Progenitor cell of endocrine pancreas (in vitro differentiated cells): ENCODE data around the gene TMTC1. TPM values are rescaled to one million over a fixed set of nuclear protein-coding genes. Genes with fewer than 3 reads are reported as not detected.

Experiments
- DNase-seq: peaks from one replicate; pipeline ENCODE4 v3.0.0; 2021; ENCODE audit warnings: low spot score; ENCODE audit not compliant: unreplicated experiment
- H3K27ac Mint-ChIP-seq: 2 replicates; pipeline ENCODE4 v1.8.0; 2021; ENCODE audit warnings: mild to moderate bottlenecking, moderate library complexity, mixed read lengths
- H3K27me3 Mint-ChIP-seq: 2 replicates; pipeline ENCODE4 v1.8.0; 2021; ENCODE audit warnings: mixed read lengths
- H3K36me3 Mint-ChIP-seq: 2 replicates; pipeline ENCODE4 v1.8.0; 2022; ENCODE audit warnings: mixed read lengths; ENCODE audit not compliant: insufficient read depth
- H3K4me1 Mint-ChIP-seq: 2 replicates; pipeline ENCODE4 v1.8.0; 2021; ENCODE audit warnings: low read depth, mixed read lengths
- H3K4me3 Mint-ChIP-seq: 2 replicates; pipeline ENCODE4 v1.8.0; 2021; ENCODE audit warnings: low read depth, mild to moderate bottlenecking, moderate library complexity, mixed read lengths
- H3K9me3 Mint-ChIP-seq: 2 replicates; pipeline ENCODE4 v1.8.0; 2021; ENCODE audit warnings: low read depth, mixed read lengths
- CTCF ChIP-seq: fragments of 200-600 bp; sonication (generic); IDR thresholded peaks from one replicate; pipeline ENCODE4 v1.5.0; 2021; ENCODE audit warnings: antibody characterized with exemption, mild to moderate bottlenecking; ENCODE audit not compliant: unreplicated experiment
- total RNA-seq: library from RNA; stranded (reverse); gene quantifications from 2 replicates; pipeline ENCODE4 v1.2.1, GENCODE V29; 2021

The TMTC1 gene
- total RNA-seq, 1 donor from 2014 or later, result 19.2 TPM

DNA sequence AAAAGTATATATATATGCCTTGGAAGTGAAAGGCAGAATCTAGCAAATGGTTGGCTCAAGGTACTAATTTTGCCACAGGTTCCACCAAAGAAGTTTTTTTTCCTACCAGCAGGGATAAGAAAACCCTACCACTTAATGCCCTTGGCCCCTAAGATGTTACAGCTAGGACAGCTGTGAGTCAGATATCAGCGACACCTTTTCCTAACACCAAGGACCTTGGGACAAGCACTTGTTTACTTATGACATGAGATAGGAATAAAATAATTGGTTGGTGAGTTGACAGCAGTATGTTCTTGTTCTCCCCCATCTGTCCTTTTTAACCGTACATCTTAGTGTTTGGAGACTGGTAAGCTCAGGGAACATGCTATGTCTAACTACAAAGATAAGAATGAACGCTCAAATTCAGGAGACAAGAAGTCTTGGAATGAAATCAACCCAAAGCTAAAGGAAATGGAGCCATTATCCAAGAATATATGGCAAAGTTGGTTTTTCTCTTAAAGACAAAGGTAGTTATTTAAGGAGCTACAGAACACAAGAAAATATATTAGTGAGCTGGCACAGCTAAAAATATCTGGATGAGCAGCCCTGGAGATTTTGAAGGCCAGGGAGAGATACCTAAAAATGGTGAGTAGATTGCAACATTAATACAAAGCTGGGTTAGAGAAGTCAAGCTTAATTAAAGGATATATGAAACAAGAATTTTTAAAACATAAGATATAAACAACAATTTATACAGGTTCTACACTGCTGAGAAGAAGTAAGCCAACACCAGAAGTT is 126.8 kb downstream of the TMTC1 start:
- Mint-ChIP-seq H3K27me3 (no peaks in the 10 kb centered on the region), H3K27ac (no peak overlapping the region), H3K4me1 (peaks cover 2% of the 10 kb centered on the region), H3K4me3 (no peak overlapping the region), H3K36me3 (peaks cover 7% of the 10 kb centered on the region), H3K9me3 (no peaks in the 10 kb centered on the region)
- TF ChIP-seq CTCF, result no peak
- no peak for DNase-seq

GRCh38 chr12:29655861-29656260 is 127.9 kb downstream of the TMTC1 start:
- peaks cover 2% of the 10 kb centered on the region for H3K4me1 Mint-ChIP-seq
- no peak for TF ChIP-seq CTCF
- H3K27me3 Mint-ChIP-seq, result no peaks in the 10 kb centered on the region
- no peak overlapping the region for H3K4me3 Mint-ChIP-seq
- H3K9me3 Mint-ChIP-seq, result no peaks in the 10 kb centered on the region
- H3K27ac Mint-ChIP-seq, result no peak overlapping the region
- peaks cover 7% of the 10 kb centered on the region for H3K36me3 Mint-ChIP-seq
- DNase-seq, result no peak

- no peak for TF ChIP-seq CTCF
- Mint-ChIP-seq H3K27me3 (no peaks in the 10 kb centered on the region), H3K4me3 (no peak overlapping the region), H3K36me3 (peaks cover 5% of the 10 kb centered on the region), H3K9me3 (no peaks in the 10 kb centered on the region), H3K4me1 (peaks cover 2% of the 10 kb centered on the region), H3K27ac (no peak overlapping the region)
- no peak for DNase-seq
Observed at GRCh38 chr12:29653286-29653685, 130.5 kb downstream of the TMTC1 start.

- Mint-ChIP-seq H3K36me3 (peaks cover 3% of the 10 kb centered on the region), H3K27ac (no peak overlapping the region)
Observed at GRCh38 chr12:29650371-29650770, 133.4 kb downstream of the TMTC1 start.

DNA sequence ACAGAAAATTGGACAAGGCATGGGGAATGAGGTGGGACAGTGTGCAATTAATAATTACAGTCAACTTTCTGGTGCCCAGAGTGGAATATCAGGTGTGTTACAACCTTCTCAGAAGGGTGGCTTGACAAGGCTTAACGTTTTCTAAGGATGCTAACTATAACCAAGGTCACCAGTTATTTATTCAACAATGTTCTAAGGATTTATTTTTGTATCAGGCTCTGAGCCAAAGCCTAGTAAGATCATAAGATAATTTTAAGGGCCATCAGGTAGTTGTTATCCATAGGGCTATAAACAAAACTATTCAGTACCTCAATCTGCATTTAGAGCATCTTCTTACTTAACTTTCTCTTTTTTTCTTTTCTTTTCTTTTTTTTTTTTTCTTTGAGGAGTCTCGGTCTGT is 134.0 kb downstream of the TMTC1 start:
- no peak for TF ChIP-seq CTCF
- H3K27me3 Mint-ChIP-seq, result no peaks in the 10 kb centered on the region
- no peak overlapping the region for H3K27ac Mint-ChIP-seq

More at GRCh38 chr12:29650371-29650770, 133.4 kb downstream of the TMTC1 start:
- H3K4me3 Mint-ChIP-seq, result no peak overlapping the region
- no peaks in the 10 kb centered on the region for H3K9me3 Mint-ChIP-seq
- TF ChIP-seq CTCF, result no peak
- no peaks in the 10 kb centered on the region for H3K27me3 Mint-ChIP-seq
- H3K4me1 Mint-ChIP-seq, result peaks cover 2% of the 10 kb centered on the region
- no peak for DNase-seq

More for the DNA sequence above, 134.0 kb downstream of the TMTC1 start:
- Mint-ChIP-seq H3K36me3 (peaks cover 3% of the 10 kb centered on the region), H3K4me3 (no peak overlapping the region), H3K9me3 (no peaks in the 10 kb centered on the region), H3K4me1 (peaks cover 2% of the 10 kb centered on the region)
- no peak for DNase-seq
